ENCODE measurements around the gene ZSCAN23. TPM values are rescaled to one million over a fixed set of nuclear protein-coding genes. Genes with fewer than 3 reads are reported as not detected.

ZSCAN23 gene
- total RNA-seq, 4 donors from 2014 or later = 1.5 to 6.6 (median 2.6) TPM

DNA sequence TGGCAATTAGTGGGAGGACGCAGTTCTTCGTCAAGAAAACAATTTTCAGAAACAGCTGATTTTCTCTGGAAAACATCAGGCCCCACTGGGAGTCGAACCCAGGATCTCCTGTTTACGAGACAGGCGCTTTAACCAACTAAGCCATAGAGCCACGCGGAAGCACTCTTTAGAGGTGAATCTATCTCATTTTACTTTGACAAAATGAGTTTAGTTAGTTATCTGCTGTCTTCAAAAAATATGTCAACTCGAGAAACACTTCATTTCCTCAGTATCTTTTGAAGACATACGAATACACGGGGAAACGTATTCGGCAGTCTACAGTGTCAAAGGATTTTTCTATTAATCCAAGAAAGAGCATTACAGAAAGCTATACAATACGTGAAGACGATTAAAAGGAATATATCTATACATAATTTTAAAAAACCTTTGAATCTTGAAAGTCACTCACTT, 45.6 kb upstream of the ZSCAN23 start:
- peak overlapping the region; percentile 12 to 49 (median 26) for H3K4me3 ChIP-seq
- H3K9me3 ChIP-seq = no peaks in the 10 kb centered on the region
- H3K27me3 ChIP-seq = peaks cover 0 to 32% of the 10 kb centered on the region in 2 donors
- H3K4me1 ChIP-seq = peaks cover 0 to 11% (median 0%) of the 10 kb centered on the region in 4 donors
- 18 to 19% methylated on average over 14 of the region's 14 CpGs for WGBS, 2 donors
- peak in 1 of 2 donors; percentile 7 for DNase-seq (ENCODE audit: low spot score in 2 of 2)
- peak overlapping the region in 2 of 4 donors; percentile 20 to 54 for H3K27ac ChIP-seq
- TF ChIP-seq POLR2A (IDR thresholded peaks at IDR 0.05) (no peak), EP300 (IDR thresholded peaks at IDR 0.05) (no peak)
- TF ChIP-seq, protein P1, sequence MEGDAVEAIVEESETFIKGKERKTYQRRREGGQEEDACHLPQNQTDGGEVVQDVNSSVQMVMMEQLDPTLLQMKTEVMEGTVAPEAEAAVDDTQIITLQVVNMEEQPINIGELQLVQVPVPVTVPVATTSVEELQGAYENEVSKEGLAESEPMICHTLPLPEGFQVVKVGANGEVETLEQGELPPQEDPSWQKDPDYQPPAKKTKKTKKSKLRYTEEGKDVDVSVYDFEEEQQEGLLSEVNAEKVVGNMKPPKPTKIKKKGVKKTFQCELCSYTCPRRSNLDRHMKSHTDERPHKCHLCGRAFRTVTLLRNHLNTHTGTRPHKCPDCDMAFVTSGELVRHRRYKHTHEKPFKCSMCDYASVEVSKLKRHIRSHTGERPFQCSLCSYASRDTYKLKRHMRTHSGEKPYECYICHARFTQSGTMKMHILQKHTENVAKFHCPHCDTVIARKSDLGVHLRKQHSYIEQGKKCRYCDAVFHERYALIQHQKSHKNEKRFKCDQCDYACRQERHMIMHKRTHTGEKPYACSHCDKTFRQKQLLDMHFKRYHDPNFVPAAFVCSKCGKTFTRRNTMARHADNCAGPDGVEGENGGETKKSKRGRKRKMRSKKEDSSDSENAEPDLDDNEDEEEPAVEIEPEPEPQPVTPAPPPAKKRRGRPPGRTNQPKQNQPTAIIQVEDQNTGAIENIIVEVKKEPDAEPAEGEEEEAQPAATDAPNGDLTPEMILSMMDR (IDR thresholded peaks at IDR 0.05) = no peak
- no peaks in the 10 kb centered on the region for H3K36me3 ChIP-seq

DNA sequence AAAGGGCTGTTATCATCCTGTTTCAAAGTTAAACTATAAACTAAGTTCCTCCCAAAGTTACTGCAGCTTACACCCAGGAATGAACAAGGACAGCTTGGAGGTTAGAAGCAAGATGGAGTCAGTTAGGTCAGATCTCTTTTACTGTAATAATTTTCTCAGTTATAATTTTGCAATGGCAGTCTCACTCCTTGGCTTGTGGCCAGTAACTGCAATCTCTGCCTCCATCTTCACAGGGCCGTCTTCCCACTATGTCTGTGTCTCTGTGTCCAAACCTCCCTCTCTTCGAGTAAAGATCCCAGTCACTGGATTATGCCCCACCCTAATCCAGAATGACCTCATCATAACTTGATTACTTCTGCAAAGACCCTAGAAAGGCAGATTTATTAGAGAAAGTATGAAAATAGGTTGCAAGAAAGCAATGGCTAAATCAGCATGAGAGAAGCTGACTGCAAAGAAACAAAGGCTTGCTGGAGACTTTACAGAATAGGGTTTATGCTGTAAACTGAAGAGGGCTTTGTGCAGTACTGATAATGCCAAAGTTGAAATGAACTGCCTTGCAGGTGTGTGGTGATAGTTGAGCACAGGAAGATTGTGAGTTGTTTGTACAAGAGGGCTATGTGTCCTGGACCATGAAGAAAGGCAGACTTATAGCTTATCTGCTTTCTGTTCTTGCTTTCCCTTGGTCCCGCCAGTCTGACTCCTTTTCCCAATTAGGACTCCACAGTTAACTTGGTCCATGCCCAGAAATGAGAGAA, 43.9 kb upstream of the ZSCAN23 start:
- Histone ChIP-seq H3K4me3 (no peak overlapping the region), H3K27me3 (peaks cover 0 to 31% of the 10 kb centered on the region in 2 donors), H3K27ac (no peak overlapping the region), H3K9me3 (no peaks in the 10 kb centered on the region), H3K36me3 (no peaks in the 10 kb centered on the region), H3K4me1 (peaks cover 0 to 11% (median 0%) of the 10 kb centered on the region in 4 donors)
- TF ChIP-seq EP300 (IDR thresholded peaks at IDR 0.05) (no peak), POLR2A (IDR thresholded peaks at IDR 0.05) (no peak)
- no peak for DNase-seq (ENCODE audit: low spot score in 2 of 2)
- WGBS, 2 donors = 53 to 56% methylated on average over 3 of the region's 3 CpGs

GRCh38 chr6:28486533-28486932, 43.2 kb upstream of the ZSCAN23 start:
- Histone ChIP-seq H3K4me1 (peaks cover 0 to 11% (median 0%) of the 10 kb centered on the region in 4 donors), H3K27me3 (peaks cover 0 to 26% of the 10 kb centered on the region in 2 donors), H3K4me3 (no peak overlapping the region), H3K36me3 (no peaks in the 10 kb centered on the region), H3K27ac (no peak overlapping the region), H3K9me3 (no peaks in the 10 kb centered on the region)
- no peak for TF ChIP-seq EP300 (IDR thresholded peaks at IDR 0.05)
- no peak for TF ChIP-seq POLR2A (IDR thresholded peaks at IDR 0.05)
- TF ChIP-seq, protein P1 (IDR thresholded peaks at IDR 0.05) = no peak
- no peak for DNase-seq (ENCODE audit: low spot score in 2 of 2)
- 82 to 88% methylated on average over 1 of the region's 1 CpG for WGBS, 2 donors

- no peaks in the 10 kb centered on the region for H3K36me3 ChIP-seq
- H3K9me3 ChIP-seq = no peaks in the 10 kb centered on the region
- no peak for DNase-seq (ENCODE audit: low spot score in 2 of 2)
- H3K27ac ChIP-seq = no peak overlapping the region
- H3K4me3 ChIP-seq = no peak overlapping the region
- H3K4me1 ChIP-seq = peaks cover 0 to 8% (median 0%) of the 10 kb centered on the region in 4 donors
- TF ChIP-seq, protein P1 (IDR thresholded peaks at IDR 0.05) = no peak
- TF ChIP-seq POLR2A (IDR thresholded peaks at IDR 0.05) = no peak
- no peak for TF ChIP-seq EP300 (IDR thresholded peaks at IDR 0.05)
- WGBS, 2 donors = 90 to 94% methylated on average over 3 of the region's 3 CpGs
- H3K27me3 ChIP-seq = peaks cover 0 to 23% of the 10 kb centered on the region in 2 donors
Measured at GRCh38 chr6:28485482-28485881, 42.2 kb upstream of the ZSCAN23 start.

DNA sequence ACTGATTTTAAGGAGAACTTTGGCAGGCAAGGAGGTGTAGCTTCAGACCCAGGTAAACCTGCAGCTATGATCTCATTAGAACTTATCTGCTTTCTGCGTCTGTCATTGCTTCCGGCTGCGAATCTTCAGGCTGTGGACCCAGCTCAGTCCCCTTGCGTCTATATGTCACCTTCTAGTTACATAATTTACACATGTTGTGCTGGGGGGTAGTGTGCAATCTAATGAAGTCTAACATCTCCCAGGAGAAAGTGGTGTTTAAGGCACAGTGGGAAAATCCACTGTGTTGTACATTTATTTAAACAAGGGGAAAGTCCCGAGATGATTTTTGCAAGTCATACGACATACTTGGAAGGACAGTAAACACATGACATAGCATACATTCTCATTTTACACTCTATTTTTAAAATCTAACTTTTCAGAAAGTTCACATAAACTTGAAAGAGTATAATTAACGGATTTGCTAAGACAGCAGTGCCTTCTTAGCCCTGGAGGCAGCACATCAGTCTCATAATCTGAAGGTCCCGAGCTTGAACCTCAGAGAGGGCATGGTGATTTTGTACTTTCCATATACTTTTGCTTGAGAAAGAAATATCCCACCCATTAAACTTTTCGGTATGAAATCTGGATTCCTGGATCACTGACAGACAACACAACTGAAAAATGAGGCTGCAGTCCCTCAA, 37.1 kb upstream of the ZSCAN23 start:
- Histone ChIP-seq H3K27ac (no peak overlapping the region), H3K4me1 (no peaks in the 10 kb centered on the region), H3K36me3 (no peaks in the 10 kb centered on the region), H3K9me3 (peaks cover 0 to 3% (median 0%) of the 10 kb centered on the region in 4 donors), H3K27me3 (peaks cover 0 to 20% of the 10 kb centered on the region in 2 donors), H3K4me3 (no peak overlapping the region)
- WGBS, 2 donors = 75 to 78% methylated on average over 9 of the region's 9 CpGs
- DNase-seq (ENCODE audit: low spot score in 2 of 2) = no peak
- TF ChIP-seq EP300 (IDR thresholded peaks at IDR 0.05) = no peak
- TF ChIP-seq, protein P1 (IDR thresholded peaks at IDR 0.05) = no peak
- no peak for TF ChIP-seq POLR2A (IDR thresholded peaks at IDR 0.05)
